SK-N-SH treated with all-trans-retinoic acid at 6 μM for 48 hours (cell line): ENCODE results near the gene SORL1.

Experiments used
- ARNTL ChIP-seq: fragments of 450-650 bp; formaldehyde crosslinking; IDR thresholded peaks from 2 replicates; pipeline ENCODE4 v1.5.0; 2020; ENCODE audit warnings: low read depth, mild to moderate bottlenecking, moderate library complexity, borderline replicate concordance
- BACH2 ChIP-seq: fragments of 250-450 bp; sonication (Bioruptor Pico); IDR thresholded peaks from 2 replicates; pipeline ENCODE4 v1.9.0; 2021; ENCODE audit warnings: mild to moderate bottlenecking, borderline replicate concordance
- ESRRG ChIP-seq: fragments of 250-450 bp; sonication (Bioruptor Pico); IDR thresholded peaks from 2 replicates; pipeline ENCODE4 v1.6.1; 2021; ENCODE audit warnings: mild to moderate bottlenecking
- ISL1 ChIP-seq: fragments of 250-450 bp; sonication (Bioruptor Pico); IDR thresholded peaks from 2 replicates; pipeline ENCODE4 v2.1.2; 2022; ENCODE audit warnings: mild to moderate bottlenecking, moderate library complexity
- RARB ChIP-seq: fragments of 250-450 bp; sonication (Bioruptor Pico); IDR thresholded peaks from 2 replicates; pipeline ENCODE4 v1.8.0; 2021; ENCODE audit warnings: mild to moderate bottlenecking, moderate library complexity
- TOX ChIP-seq: fragments of 250-450 bp; sonication (Bioruptor Pico); IDR thresholded peaks from 2 replicates; pipeline ENCODE4 v1.8.0; 2021; ENCODE audit warnings: mild to moderate bottlenecking, moderate library complexity, borderline replicate concordance
- TSHZ2 ChIP-seq: fragments of 250-450 bp; sonication (Bioruptor Pico); IDR thresholded peaks from 2 replicates; pipeline ENCODE4 v1.5.0; 2020; ENCODE audit warnings: mild to moderate bottlenecking, moderate library complexity
- ZFP3 ChIP-seq: fragments of 250-450 bp; sonication (Bioruptor Pico); IDR thresholded peaks from 2 replicates; pipeline ENCODE4 v1.5.0; 2020; ENCODE audit warnings: mild to moderate bottlenecking, moderate library complexity
- ZFP30 ChIP-seq: fragments of 450-650 bp; formaldehyde crosslinking; IDR thresholded peaks from 2 replicates; pipeline ENCODE4 v1.5.0; 2022; ENCODE audit warnings: mild to moderate bottlenecking, moderate library complexity

- TF ChIP-seq TSHZ2 (CRISPR knock-in tag) (no peak), ZFP30 (CRISPR knock-in tag) (no peak), BACH2 (CRISPR knock-in tag) (no peak), ZFP3 (no peak), RARB (CRISPR knock-in tag) (no peak), ARNTL (no peak), TOX (no peak), ISL1 (CRISPR knock-in tag) (no peak), ESRRG (CRISPR knock-in tag) (no peak)
These were observed 229.6 kb downstream of the SORL1 start for GRCh38 chr11:121681550-121682268.
